NT2/D1 (cell line): Measurements from ENCODE around the gene CRX.
"Not testable (repeated sequence)": the region's sequence is repeated elsewhere in the genome, so short reads cannot be mapped to it uniquely, and the experiment has no call there.

Experiments used
- DNase-seq: peaks from one replicate; pipeline ENCODE4 v3.0.0-alpha.2; 2011; ENCODE audit warnings: low read depth, low spot score
- H3K27me3 ChIP-seq: 2 replicates; pipeline ENCODE4 v1.6.0; 2011; ENCODE audit warnings: mild to moderate bottlenecking; ENCODE audit not compliant: insufficient read length, insufficient read depth
- H3K36me3 ChIP-seq: 2 replicates; pipeline ENCODE4 v1.6.1; 2011; ENCODE audit warnings: mild to moderate bottlenecking, low read length, mixed read lengths; ENCODE audit not compliant: insufficient read depth, insufficient read length
- H3K4me1 ChIP-seq: 2 replicates; pipeline ENCODE4 v1.5.1; 2011; ENCODE audit not compliant: insufficient read depth, insufficient read length
- H3K4me3 ChIP-seq: 2 replicates; pipeline ENCODE4 v1.5.1; 2011; ENCODE audit warnings: low read depth; ENCODE audit not compliant: insufficient read length
- H3K9ac ChIP-seq: 2 replicates; pipeline ENCODE4 v1.6.0; 2011; ENCODE audit warnings: low read depth; ENCODE audit not compliant: insufficient read length
- H3K9me3 ChIP-seq: 2 replicates; pipeline ENCODE4 v1.5.1; 2011; ENCODE audit warnings: mild to moderate bottlenecking, low read length; ENCODE audit not compliant: insufficient read depth
- SUZ12 ChIP-seq: IDR thresholded peaks from 2 replicates; pipeline ENCODE4 v1.6.1; 2011; ENCODE audit not compliant: insufficient read length, insufficient read depth; ENCODE audit errors: extremely low read depth
- YY1 ChIP-seq: IDR thresholded peaks from 2 replicates; pipeline ENCODE4 v1.6.1; 2011; ENCODE audit not compliant: insufficient read length, insufficient read depth
- ZNF274 ChIP-seq: IDR thresholded peaks from 2 replicates; pipeline ENCODE4 v1.6.1; 2011; ENCODE audit warnings: mild to moderate bottlenecking, low read depth, low read length

CRX gene

GRCh38 chr19:47853003-47853402 is 31.3 kb downstream of the CRX start:
- Histone ChIP-seq H3K27me3 (no peaks in the 10 kb centered on the region), H3K9me3 (no peaks in the 10 kb centered on the region), H3K36me3 (no peaks in the 10 kb centered on the region), H3K9ac (no peak overlapping the region), H3K4me3 (no peak overlapping the region), H3K4me1 (peaks cover 4% of the 10 kb centered on the region)
- no peak for DNase-seq
- TF ChIP-seq ZNF274 (no peak), YY1 (no peak), SUZ12 (no peak)

GRCh38 chr19:47854459-47854858 is 32.7 kb downstream of the CRX start:
- H3K36me3 ChIP-seq = no peaks in the 10 kb centered on the region
- DNase-seq = no peak
- no peak overlapping the region for H3K4me3 ChIP-seq
- H3K9me3 ChIP-seq = no peaks in the 10 kb centered on the region
- no peaks in the 10 kb centered on the region for H3K27me3 ChIP-seq
- H3K4me1 ChIP-seq = no peaks in the 10 kb centered on the region
- TF ChIP-seq SUZ12 (no peak), ZNF274 (no peak), YY1 (no peak)
- H3K9ac ChIP-seq = no peak overlapping the region

- DNase-seq, H3K4me3 ChIP-seq: not testable (repeated sequence)
Measured at GRCh38 chr19:47858231-47858630, 36.5 kb downstream of the CRX start.

GRCh38 chr19:47858646-47859285 is 37.0 kb downstream of the CRX start, which contains the start of gene TPRX2:
Gene TPRX2, plus strand, starts transcription at chr19:47859235. Its CDS starts 12 bp downstream, at chr19:47859247.
- H3K9ac ChIP-seq, H3K4me1 ChIP-seq, H3K9me3 ChIP-seq, H3K36me3 ChIP-seq, H3K27me3 ChIP-seq, DNase-seq, H3K4me3 ChIP-seq: not testable (repeated sequence)

More at GRCh38 chr19:47858231-47858630, 36.5 kb downstream of the CRX start:
- not testable (repeated sequence) for H3K27me3 ChIP-seq, H3K9ac ChIP-seq, H3K36me3 ChIP-seq, H3K9me3 ChIP-seq, H3K4me1 ChIP-seq

- not testable (repeated sequence) for H3K4me1 ChIP-seq, H3K4me3 ChIP-seq, DNase-seq, H3K36me3 ChIP-seq, H3K27me3 ChIP-seq, H3K9ac ChIP-seq, H3K9me3 ChIP-seq
Measured at GRCh38 chr19:47859838-47860237, 38.1 kb downstream of the CRX start.

- DNase-seq = no peak
Measured at GRCh38 chr19:47860602-47861297, 39.0 kb downstream of the CRX start.

GRCh38 chr19:47861630-47862029 is 39.9 kb downstream of the CRX start:
- Histone ChIP-seq H3K4me3 (no peak overlapping the region), H3K36me3 (no peaks in the 10 kb centered on the region), H3K9ac (no peak overlapping the region), H3K4me1 (no peaks in the 10 kb centered on the region), H3K9me3 (no peaks in the 10 kb centered on the region), H3K27me3 (no peaks in the 10 kb centered on the region)
- no peak for DNase-seq
- TF ChIP-seq YY1 = no peak
- TF ChIP-seq SUZ12 = no peak
- TF ChIP-seq ZNF274 = no peak

More at GRCh38 chr19:47860602-47861297, 39.0 kb downstream of the CRX start:
- Histone ChIP-seq H3K9ac (no peak overlapping the region), H3K36me3 (no peaks in the 10 kb centered on the region), H3K4me1 (no peaks in the 10 kb centered on the region), H3K4me3 (no peak overlapping the region), H3K9me3 (no peaks in the 10 kb centered on the region), H3K27me3 (no peaks in the 10 kb centered on the region)
- TF ChIP-seq ZNF274 (no peak), SUZ12 (no peak), YY1 (no peak)
